A673 (cell line): ENCODE measurements around the gene KRTAP10-11.

Experiments
- CTCF ChIP-seq: fragments of 300-800, 200-600 bp; sonication (generic); conservative IDR thresholded peaks from 2 replicates; pipeline ENCODE4 v1.5.1; 2017; ENCODE audit warnings: low read depth, mild to moderate bottlenecking, antibody characterized with exemption, low read length, moderate library complexity, mixed read lengths
- EZH2 ChIP-seq: fragments of 200-600 bp; sonication (generic); IDR thresholded peaks from 2 replicates; pipeline ENCODE4 v1.6.1; 2017; ENCODE audit warnings: borderline replicate concordance, low read depth, mild to moderate bottlenecking, mixed read lengths, antibody characterized with exemption, low read length; ENCODE audit not compliant: poor library complexity, severe bottlenecking

DNA sequence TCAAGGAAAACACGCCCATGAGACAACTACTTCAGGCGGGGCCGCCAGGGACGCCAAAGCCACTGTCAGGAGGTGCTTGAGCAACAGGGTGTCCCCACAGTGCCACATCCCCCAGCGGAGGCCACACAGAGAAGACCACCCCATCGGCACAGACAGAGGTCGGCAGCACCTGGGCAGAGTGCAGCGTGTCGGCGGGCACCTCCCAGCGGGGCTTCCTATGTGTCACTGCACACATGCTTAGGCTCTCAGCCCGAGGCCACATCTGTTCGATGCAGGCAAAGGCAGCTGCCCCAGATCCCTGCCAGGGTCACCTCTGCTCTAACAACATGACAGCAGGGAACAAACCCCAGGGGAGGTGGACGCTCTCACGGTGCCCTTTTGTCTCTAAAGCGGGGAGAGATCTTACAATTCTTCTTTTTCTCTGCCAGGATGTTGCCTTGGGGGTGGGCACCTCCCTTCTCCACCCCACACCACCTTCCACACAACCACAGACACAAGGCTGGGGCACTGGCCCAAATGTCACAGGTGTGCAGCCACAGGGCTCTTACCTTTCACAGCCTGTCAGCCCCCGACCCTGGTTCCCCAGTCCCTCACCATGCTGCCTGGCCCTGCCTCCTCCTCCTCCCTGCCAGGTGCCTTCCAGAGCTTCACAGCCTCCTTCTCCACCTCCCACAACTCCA is 30.2 kb upstream of the KRTAP10-11 start:
- TF ChIP-seq CTCF (no peak), EZH2 (no peak)
